HG02798 (cell line): Measurements from ENCODE around the gene DNA2.
"Not testable (repeated sequence)": the region's sequence is repeated elsewhere in the genome, so short reads cannot be mapped to it uniquely, and the experiment has no call there.

ENCODE experiments used
- ATAC-seq: cut with Tn5 transposase; IDR thresholded peaks from one replicate; pipeline ENCODE4 v1.9.1; 2021; ENCODE audit warnings: mild to moderate bottlenecking; ENCODE audit not compliant: unreplicated experiment, poor library complexity

The DNA2 gene

DNA sequence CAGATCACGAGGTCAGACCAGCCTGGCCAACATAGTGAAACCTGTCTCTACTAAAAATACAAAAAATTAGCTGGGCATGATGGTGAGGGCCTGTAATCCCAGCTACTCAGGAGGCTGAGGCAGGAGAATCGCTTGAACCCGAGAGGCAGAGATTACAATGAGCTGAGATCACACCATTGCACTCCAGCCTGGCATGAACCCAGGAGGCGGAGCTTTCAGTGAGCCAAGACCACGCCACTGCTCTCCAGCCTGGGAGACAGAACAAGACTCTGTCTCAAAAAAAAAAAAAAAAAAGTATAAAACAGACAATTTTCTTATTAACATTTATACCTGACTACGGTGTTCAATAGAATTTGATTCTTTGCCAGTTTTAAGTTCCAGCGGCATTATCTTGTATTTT is 22.1 kb downstream of the DNA2 start:
- ATAC-seq: not testable (repeated sequence)

DNA sequence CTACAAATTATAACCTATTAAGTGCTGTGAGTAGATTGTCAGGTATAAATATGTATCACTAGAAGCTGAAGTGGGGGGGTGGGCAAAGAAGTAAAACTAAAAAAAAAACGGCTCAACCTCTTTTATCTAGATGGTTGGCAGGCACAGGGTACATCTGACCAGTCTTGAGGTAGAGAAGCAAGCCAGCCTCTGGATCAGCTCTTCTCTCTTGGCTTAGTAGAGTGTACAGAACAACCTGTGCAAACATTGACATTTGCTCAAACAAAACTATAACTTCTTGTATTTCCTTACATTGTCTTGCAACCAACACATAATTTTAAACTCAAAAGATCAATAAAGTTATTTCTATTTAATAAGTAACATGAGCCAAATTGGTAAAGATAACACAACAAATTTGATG is 25.6 kb downstream of the DNA2 start:
- no peak for ATAC-seq

DNA sequence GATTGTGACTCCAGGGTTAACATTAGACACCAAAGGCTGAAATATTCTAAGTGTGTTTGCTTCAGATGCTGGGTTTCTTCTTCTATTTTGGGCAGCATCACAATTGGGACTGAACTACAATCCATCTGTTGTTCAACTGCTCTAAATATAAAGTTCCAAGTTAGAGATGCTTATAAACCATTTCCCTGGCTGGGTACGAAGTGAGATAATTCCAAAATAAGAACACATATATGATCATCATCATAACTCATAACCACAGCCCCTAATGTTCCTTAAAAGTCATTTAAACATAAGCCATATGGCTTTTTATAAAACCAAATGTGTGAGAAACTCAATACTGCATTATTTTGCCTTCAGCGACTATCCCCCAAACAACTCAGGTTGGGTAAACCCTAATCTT is 28.8 kb downstream of the DNA2 start:
- no peak for ATAC-seq

DNA sequence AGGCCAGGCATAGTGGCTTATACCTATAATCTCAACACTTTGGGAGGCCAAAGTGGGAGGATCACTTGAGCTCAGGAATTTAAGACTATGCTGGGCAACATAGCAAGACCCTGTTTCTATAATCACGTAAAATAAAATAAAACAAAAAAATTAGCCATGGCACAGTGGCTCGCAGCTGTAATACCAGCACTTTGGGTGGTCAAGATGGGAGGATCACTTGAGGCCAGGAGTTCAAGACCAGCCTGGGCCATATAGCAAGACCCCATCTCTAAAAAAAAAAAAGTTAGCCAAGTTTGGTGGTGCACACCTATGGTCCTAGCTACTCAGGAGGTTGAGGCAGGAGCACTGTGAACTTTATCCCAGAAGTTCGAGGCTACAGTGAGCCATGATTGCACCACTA is 30.9 kb downstream of the DNA2 start:
- ATAC-seq: no peak

DNA sequence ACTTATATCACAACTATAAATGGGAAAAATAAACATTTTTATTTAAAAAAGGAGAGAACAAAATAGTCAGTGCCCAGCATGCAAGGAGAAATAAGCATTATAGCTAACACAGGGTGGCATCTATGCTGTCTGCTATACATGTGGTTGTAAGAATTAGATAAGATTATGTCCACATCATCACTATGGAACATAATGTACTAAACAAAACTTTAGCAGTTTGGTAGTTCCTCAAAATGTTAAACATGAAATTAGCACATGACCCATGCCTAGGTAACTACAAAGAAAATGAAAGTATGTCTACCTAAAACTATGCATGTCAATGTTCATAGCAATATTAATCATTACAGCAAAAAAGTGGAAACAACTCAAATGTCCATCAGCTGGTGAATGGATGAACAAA is 36.0 kb downstream of the DNA2 start:
- no peak for ATAC-seq

DNA sequence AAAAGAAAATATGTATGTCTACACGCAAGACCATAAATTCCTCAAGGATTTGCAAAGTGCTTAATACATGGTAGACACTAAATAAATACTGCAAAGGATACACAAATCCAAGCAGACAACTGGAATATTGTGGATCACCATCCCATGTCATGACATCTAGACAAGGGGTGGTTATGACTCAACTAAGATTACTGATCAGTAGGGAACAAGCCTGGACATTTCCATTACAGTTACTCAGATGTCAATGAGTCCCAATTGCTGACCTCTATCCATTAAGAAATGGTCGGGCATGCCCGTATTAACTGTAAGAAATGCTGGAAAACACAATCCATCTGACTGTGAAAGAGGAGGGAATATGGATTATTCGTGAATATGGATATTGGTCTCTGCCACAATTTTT is 37.1 kb downstream of the DNA2 start:
- no peak for ATAC-seq

DNA sequence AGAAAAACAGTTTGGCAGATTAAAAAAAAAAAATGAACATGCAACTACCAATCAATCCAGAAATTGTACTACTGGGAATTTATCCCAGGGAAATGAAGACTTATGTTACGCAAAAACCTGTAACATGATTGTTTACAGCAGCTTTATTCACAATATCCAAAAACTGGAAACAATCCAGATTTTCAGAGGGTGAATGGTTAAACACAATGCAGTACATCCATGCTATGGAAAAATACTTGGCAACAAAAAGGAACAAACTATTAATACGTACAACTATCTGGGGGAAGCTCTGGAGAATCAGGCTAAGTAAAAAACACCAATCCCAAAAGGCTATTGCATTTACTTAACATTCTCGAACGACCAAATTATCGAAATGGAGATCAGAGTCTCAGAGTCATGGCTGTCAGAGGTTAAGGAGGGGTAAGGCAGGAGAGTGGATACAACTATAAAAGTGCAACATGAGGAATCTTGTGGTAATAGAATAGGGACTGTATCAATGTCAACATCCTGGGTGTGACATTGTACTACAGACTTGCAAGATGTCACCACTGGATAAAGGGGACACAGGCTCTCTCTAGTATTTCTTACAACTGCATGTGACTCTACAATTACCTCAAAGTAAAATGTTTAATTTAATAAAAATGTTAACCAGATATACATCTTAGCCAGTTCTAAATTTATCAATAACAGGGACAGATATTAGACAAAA is 43.2 kb downstream of the DNA2 start:
- no peak for ATAC-seq

DNA sequence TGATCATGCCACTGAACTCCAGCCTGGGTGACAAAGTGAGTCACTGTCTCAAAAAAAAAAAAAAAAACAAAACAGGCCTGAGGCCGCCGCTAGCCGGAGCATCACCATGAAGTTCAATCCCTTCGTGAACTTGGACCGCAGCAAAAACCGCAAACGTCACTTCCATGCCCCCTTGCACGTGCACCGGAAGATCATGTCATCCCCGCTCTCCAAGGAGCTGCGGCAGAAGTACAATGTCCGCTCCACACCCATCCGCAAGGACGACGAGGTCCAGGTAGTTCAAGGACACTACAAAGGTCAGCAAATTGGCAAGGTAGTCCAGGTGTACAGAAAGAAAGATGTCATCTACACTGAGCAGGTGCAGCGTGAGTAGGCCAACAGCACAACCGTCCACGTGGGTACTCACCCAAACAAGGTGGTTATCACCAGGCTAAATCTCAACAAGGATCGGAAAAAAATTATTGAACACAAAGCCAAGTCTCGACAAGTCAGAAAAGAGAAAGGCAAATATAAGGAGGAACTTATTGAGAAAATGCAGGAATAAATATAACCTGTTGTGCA is 47.2 kb downstream of the DNA2 start:
- no peak for ATAC-seq

DNA sequence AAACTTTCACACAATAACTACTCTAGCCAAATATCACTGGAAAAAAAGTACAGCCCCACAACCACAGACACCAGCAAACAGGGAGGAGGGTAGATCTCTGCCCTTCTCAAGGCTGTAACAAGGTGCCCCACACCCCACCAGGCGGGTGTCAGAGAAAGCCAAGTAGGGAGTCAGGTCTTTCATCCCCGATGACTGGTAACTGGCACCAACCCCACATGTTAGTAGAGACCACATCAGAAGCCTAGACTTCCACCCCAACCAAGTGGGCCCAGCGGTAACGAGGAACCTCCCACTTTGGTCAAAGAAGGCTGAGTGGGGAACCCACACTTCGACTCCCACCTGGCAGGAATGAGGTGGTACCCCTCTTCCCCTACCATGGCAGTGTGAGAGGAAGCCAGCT is 48.3 kb downstream of the DNA2 start:
- no peak for ATAC-seq

DNA sequence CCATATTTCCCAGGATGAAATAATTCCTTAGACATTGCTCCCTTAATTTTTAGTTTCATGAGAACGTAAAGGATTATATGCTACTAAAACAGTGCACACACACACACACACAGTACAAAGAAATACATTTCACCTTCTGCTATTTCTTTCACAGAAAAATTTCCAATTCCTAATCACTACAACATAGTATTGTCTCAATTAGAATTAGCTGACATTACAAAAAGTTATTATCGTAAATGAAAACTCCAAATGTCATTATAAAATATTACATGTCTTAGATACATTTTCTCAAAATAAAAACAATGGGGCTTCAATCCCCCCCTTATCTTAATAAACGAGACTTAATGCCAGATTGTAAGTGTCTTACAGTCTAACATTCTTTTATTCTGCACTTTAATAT is 52.4 kb downstream of the DNA2 start:
- no peak for ATAC-seq

DNA sequence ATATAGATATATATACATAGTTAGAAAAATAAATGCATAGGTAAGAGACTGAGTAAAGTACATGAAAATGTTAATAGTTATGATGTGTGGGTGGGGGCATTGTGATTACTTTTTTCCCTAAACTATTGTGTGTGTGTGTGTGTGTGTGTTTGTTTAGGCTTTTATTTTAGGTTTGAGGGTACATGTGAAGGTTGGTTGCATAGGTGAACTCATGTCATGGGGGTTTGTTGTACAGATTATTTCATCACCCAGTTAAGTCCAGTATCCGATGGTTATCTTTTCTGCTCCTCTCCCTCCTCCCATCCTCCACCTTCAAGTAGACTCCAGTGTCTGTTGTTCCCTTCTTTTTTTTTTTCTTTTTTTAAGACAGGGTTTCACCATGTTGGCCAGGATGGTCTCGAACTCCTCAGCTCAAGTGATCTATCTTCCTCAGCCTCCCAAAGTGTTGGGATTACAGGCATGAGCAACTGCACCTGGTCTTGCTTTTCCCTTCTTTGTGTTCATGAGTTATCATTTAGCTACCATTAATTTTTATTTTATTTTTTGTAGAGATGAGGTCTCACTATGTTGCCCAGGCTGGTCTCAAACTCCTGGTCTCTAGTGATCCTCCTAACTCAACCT is 62.8 kb downstream of the DNA2 start:
- no peak for ATAC-seq

DNA sequence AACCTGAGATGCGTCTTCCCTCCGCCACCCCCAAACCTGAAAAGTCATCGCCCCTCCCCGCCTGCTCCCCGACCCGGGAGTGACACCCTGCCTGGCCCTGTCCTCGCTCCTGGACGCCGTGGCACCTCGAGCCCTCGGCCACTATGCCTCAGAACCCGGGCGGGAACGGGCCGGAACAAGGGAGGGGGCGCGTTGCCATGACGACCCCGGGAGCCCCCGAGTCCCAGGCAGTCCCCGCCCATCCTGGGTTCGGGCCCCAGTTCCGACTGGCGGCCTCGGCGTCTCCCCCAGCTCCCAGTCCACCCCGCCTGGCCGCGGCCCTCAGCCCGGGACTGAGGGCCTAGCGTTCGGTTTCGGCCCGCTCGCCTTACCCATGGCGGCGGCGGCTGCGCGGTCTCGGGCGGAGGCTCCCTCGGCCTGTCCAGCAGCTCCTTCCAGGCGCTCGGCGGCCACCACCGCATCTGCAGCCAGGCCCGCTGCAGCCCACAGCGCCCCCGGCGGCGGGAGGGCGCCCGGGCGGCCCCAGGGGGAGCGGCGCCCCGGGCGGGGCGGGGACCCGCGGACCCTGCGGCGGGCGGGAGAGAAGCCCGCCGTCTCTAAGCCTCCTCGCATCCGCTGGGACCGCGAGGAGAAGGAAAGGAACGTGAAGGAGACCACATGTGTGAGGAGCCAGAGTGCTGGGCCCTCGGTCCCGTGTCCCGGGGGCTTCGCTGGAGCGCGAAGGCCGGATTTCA is 64.8 kb downstream of the DNA2 start, which contains the start of gene RUFY2:
Gene RUFY2, minus strand, starts transcription at position 463 of the 734 bp plus-strand sequence. Its CDS starts 88 bp downstream, at position 375.
- ATAC-seq: peak; percentile 98

DNA sequence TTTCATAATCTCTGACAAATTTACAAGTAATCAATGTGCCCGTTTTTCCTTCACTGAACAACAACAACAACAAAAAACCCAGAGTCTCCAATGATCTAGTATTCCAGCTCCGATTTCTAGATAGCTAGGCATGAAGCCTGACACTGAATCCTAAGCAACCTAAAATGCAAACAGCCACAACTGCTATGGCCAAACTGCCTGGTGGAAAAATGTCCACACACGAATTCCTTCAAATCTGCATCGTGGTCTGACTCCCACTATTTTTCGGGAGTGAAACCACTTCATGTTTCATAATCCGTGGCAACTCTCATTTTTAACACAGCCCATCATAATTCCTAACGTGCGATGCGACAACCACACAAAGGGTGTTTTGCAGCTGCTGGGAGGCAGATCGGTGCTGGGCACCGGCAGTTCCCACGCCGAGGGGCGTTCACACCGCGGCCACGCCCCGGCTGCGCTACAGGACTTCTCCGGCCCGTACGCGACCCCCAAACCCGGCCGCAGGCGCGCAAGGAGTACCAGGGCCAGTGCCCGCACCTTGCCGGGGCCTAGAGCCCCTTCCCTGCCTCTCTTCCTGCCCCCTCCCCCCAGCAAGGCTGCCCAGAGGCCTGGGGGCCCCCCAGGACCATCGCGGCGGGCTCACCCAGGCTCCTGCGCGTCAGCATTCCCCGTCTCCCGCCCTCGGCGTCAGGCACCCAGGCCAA is 65.5 kb downstream of the DNA2 start:
- peak; percentile 32 for ATAC-seq

DNA sequence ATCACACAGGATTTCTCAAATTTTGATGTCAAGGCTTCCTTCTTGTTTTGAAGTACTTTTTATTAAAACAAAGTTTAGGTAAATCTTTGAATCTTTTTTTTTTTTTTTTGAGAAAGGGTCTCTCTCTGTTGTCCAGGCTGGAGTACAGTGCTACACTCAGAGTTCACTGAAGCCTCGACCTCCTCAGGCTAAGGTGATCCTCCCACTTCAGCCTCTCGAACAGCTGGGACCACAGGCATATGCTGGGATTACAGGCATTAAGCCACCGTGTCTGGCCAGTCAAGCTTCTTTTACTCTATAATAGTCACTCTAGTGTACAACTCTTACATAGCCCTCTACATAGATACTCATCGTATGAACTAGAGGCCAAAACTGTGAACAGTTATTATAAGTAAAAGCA is 68.1 kb downstream of the DNA2 start:
- ATAC-seq: no peak

DNA sequence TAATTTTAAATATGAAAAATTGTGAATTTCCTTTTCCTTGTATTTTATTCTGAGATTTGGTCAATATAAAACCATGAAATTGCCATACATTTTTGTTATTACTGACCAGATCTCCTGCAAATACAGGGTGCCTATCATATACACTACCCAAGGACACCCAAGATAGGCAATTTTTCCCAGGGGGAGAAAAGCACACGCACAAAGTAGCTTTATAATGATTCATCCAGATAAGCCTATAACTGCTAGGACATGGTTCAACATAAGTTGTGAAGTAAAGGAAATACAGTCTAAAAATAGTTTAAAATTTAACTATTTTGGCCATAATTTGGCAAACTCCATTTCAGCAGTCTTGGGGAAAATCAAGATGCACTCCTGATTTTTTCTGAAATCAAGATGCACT is 69.5 kb downstream of the DNA2 start:
- ATAC-seq: no peak

DNA sequence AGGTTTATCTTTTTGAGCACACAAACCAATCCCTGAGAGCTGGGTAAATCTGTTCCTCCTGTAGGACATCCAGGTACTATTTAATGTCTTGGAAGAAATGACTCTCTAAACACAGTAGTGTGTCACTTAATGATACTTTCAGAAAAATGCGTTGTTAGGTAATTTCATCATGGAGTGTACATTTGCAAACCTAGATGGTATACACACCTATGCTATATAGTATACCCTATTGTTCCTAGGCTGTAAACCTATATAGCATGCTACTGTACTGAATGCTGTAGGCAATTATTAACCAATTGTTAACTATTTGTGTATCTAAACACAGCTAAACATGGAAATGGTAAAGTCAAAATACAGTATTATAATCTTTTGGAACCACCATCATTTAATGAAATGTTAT is 74.8 kb downstream of the DNA2 start:
- no peak for ATAC-seq

DNA sequence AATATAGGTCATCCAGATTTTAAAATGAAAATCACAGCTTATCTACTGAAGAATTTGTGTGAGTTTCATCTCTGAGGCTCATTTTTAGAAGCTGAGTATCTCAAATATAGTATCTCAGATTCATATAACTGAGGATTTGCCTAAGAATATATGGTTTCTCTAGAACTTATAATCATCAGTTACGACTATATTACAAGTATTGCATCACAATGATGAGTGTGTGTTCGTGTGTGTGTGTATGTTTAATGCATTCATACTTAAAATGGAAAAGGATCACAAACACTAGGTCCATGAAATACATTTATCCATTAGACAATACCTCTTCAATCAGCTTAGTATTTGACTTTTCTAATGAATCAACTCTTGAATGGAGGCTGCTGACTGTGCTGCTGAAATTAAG is 86.0 kb downstream of the DNA2 start:
- no peak for ATAC-seq

DNA sequence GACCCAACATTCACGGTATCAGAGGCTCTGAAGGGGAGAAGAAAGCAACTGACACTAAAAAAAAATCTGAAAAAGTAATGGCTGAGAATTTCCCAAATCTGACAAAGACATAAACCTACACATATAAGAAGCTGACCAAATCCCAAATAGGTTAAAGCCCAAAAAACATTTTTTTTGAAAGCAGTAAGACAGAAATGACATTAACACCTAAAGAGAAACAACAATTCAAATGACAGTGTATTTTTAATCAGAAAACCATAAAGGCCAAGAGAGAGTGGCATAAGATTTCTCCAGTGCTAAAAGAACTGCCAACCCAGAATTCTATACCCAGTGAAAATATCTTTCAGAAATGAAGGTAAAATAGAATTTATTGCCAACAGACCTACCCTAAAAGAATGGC is 100.2 kb downstream of the DNA2 start:
- no peak for ATAC-seq

DNA sequence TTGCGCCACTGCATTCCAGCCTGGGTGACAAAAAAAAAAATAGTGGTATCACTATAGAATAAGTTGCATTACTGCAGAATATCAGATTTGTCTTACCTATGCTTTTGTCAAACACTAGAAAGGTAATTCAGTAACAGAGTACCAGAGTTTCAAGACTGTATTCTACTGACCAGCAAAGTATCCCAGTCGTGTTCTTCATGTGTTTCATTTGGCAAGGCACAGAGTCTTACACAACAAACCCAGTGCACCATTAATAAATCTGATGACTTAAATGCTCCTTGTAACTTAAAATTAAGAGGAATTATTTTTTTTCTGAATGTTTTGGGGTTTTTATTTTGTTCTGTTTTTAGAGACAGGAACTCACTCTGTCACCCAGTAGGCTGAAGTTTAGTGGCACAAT is 104.7 kb downstream of the DNA2 start:
- ATAC-seq: no peak

DNA sequence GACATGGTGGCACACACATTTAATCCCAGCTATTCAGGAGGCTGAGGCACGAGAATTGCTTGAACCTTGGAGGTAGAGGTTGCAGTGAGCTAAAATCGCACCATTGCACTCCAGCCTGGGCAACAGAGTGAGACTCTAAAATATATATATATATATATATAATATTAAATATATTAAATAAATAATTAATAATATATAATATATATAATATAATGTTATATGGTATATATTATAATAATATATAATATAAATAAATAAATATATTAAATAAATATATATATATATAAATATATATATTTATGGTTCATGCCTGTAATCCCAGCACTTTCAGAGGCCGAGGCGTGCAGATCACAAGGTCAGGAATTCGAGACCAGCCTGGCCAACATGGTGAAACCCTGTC is 105.2 kb downstream of the DNA2 start:
- ATAC-seq: no peak

DNA sequence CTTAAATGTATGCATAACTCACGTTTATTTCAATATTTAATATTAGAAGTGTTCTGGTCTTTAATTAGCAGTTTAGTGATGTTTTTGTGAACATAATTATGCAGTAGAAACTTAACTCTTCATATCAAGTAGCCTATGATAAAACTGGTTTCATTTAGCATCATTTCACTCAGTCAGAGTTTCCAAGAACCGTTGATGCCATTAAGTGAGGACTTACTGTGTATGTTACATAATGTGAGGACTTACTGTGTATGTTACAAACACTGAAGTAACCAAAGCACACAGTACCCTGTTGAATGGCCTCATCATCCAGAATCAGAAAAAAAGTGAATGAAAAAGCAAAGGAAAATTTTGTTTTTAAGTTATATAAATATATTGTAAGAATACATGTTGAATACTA is 106.2 kb downstream of the DNA2 start:
- ATAC-seq: no peak
